ENCODE measurements around the gene AZU1.

The AZU1 gene

GRCh38 chr19:854549-854948 is 26.9 kb downstream of the AZU1 start:
- peaks cover 0 to 14% of the 10 kb centered on the region in 2 donors for H3K4me1 ChIP-seq (ENCODE audit: control insufficient read depth in 1 of 2, insufficient read depth in 2 of 2, low read length in 2 of 2)
- H3K27ac ChIP-seq (ENCODE audit: low read length) = no peak overlapping the region
- no peaks in the 10 kb centered on the region for H3K27me3 ChIP-seq (ENCODE audit: low read depth, low read length)
- H3K9me3 ChIP-seq (ENCODE audit: control insufficient read depth in 1 of 2, low read length in 2 of 2) = no peaks in the 10 kb centered on the region
- no peak overlapping the region for H3K4me3 ChIP-seq (ENCODE audit: low read depth in 1 of 2, low read length in 2 of 2)
- H3K36me3 ChIP-seq (ENCODE audit: control insufficient read depth in 1 of 2, insufficient read depth in 2 of 2, low read length in 2 of 2) = no peaks in the 10 kb centered on the region

DNA sequence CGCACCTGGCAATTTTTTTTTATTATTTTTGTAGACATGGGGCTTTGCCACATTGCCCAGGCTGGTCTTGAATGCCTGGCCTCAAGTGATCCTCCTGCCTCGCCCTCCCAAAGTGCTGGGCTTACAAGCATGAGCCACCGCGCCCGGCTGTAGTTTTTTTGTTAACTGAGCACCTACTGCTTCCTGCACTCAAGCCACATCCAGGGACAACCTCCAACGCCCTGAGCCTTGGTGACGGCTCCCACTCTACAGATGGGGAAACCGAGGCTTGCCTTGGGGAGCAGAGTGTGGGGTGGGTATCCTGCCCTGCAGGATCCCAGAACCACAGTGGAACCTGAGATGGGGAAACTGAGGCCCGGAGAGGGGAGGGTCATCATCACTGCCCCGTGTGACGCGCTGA is 27.5 kb downstream of the AZU1 start:
- H3K27me3 ChIP-seq (ENCODE audit: low read depth, low read length) = no peaks in the 10 kb centered on the region
- H3K36me3 ChIP-seq (ENCODE audit: control insufficient read depth in 1 of 2, insufficient read depth in 2 of 2, low read length in 2 of 2) = no peaks in the 10 kb centered on the region
- H3K4me3 ChIP-seq (ENCODE audit: low read depth in 1 of 2, low read length in 2 of 2) = no peak overlapping the region
- H3K4me1 ChIP-seq (ENCODE audit: control insufficient read depth in 1 of 2, insufficient read depth in 2 of 2, low read length in 2 of 2) = peaks cover 0 to 16% of the 10 kb centered on the region in 2 donors
- H3K27ac ChIP-seq (ENCODE audit: low read length) = no peak overlapping the region
- H3K9me3 ChIP-seq (ENCODE audit: control insufficient read depth in 1 of 2, low read length in 2 of 2) = no peaks in the 10 kb centered on the region

GRCh38 chr19:855566-856120 is 28.0 kb downstream of the AZU1 start:
- Histone ChIP-seq H3K4me1 (ENCODE audit: control insufficient read depth in 1 of 2, insufficient read depth in 2 of 2, low read length in 2 of 2) (peaks cover 0 to 14% of the 10 kb centered on the region in 2 donors), H3K4me3 (ENCODE audit: low read depth in 1 of 2, low read length in 2 of 2) (no peak overlapping the region), H3K27ac (ENCODE audit: low read length) (no peak overlapping the region), H3K9me3 (ENCODE audit: control insufficient read depth in 1 of 2, low read length in 2 of 2) (no peaks in the 10 kb centered on the region), H3K36me3 (ENCODE audit: control insufficient read depth in 1 of 2, insufficient read depth in 2 of 2, low read length in 2 of 2) (no peaks in the 10 kb centered on the region), H3K27me3 (ENCODE audit: low read depth, low read length) (no peaks in the 10 kb centered on the region)

DNA sequence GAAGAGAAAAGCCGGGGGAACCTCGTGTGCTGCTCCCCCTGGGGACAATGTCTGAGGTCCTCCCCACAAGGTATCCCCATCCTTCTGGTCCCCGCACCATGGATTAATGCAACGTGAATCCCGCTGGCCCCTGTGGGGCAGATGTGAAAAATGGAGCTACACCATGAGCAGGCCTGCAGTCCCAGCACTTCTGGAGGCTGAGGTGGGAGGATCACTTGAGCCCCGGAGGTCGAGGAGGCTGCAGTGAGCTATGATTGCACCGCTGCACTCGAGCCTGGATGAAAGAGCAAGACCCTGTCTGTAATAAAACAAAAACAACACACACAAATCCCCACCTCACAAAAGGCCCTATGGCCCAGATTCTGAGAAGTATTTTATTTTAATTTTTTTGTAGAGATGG is 30.6 kb downstream of the AZU1 start:
- Histone ChIP-seq H3K9me3 (ENCODE audit: control insufficient read depth in 1 of 2, low read length in 2 of 2) (no peaks in the 10 kb centered on the region), H3K4me3 (ENCODE audit: low read depth in 1 of 2, low read length in 2 of 2) (no peak overlapping the region), H3K4me1 (ENCODE audit: control insufficient read depth in 1 of 2, insufficient read depth in 2 of 2, low read length in 2 of 2) (peaks cover 0 to 15% of the 10 kb centered on the region in 2 donors), H3K27ac (ENCODE audit: low read length) (no peak overlapping the region), H3K27me3 (ENCODE audit: low read depth, low read length) (no peaks in the 10 kb centered on the region), H3K36me3 (ENCODE audit: control insufficient read depth in 1 of 2, insufficient read depth in 2 of 2, low read length in 2 of 2) (no peaks in the 10 kb centered on the region)

DNA sequence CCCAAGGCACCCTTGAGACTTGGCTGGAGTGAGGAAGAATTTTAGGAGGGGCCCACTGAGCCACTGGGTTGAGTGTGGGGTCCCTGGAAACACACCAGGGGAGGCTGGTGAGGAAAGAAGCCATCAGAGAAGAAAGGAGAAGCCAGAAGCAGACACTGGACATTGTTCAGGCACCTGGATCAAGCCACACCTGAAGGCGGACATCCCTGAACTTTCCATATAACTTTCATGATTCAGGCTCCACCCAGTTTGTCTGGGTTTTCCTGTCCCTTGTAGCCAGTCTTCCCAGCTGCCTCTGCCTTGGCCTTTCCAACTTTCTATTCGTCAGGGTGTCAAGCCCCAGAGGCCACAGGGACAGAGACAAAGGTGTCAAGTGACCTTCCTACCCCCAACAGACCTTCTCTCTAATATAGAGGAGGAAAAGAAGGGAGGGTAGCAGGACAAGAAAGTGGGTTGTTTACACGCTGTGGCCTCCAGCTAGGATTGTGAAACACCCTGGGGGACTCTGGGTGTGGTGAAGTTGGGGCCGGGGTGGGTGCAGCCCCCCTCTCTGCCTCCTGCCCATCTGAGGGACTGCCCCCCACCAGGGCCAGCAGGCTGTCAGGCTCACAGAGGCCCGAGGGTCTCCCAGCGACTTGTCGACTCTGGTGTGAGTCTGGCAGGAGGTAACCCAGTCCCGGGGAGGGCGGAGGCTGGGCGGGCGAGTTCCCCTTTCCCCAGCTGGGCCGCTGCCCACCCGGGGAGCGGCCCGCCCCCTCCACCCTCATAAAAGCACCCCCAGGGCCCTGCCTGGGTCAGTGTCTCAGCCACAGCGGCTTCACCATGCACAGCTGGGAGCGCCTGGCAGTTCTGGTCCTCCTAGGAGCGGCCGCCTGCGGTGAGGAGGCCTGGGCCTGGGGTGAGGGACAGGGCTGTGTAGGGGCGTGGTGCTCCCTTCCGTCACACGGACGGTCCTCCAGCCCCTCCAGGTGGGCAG is 31.5 kb downstream of the AZU1 start, which contains the start of gene CFD:
Gene CFD, plus strand, starts transcription at position 797 of the 976 bp plus-strand sequence. Its CDS starts 26 bp downstream, at position 823.
- H3K4me1 ChIP-seq (ENCODE audit: control insufficient read depth in 1 of 2, insufficient read depth in 2 of 2, low read length in 2 of 2) = peaks cover 0 to 15% of the 10 kb centered on the region in 2 donors
- H3K36me3 ChIP-seq (ENCODE audit: control insufficient read depth in 1 of 2, insufficient read depth in 2 of 2, low read length in 2 of 2) = no peaks in the 10 kb centered on the region
- peak within 1 kb of the TSS; percentile 28 to 58 for H3K4me3 ChIP-seq (ENCODE audit: low read depth in 1 of 2, low read length in 2 of 2)
- H3K27ac ChIP-seq (ENCODE audit: low read length) = no peak within 1 kb of the TSS
- no peaks in the 10 kb centered on the region for H3K27me3 ChIP-seq (ENCODE audit: low read depth, low read length)
- H3K9me3 ChIP-seq (ENCODE audit: control insufficient read depth in 1 of 2, low read length in 2 of 2) = no peaks in the 10 kb centered on the region

DNA sequence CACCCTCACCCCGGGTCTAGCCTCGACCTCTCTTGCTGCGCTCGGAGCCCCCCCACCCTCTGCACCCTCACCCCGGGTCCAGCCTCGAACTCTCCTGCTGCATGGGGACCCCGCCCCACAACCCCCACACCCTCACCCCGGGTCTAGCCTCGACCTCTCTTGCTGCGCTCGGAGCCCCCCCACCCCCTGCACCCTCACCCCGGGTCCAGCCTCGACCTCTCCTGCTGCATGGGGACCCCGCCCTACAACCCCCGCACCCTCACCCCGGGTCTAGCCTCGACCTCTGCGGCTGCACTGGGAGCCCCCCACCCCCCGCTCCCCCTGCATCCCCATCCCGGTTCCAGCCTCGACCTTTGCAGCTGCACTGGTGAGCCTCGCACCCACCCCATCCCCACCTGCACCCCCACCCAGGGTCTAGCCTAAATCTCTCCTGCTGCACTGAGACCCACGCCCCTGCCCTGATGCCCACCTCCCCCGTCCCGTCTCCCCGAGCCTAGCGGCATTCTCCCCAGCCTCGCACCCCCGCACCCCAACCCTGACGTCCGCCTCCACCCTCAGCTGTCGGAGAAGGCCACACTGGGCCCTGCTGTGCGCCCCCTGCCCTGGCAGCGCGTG is 33.6 kb downstream of the AZU1 start:
- Histone ChIP-seq H3K9me3 (ENCODE audit: control insufficient read depth in 1 of 2, low read length in 2 of 2) (no peaks in the 10 kb centered on the region), H3K4me3 (ENCODE audit: low read depth in 1 of 2, low read length in 2 of 2) (peak overlapping the region in 1 of 2 donors; percentile 58), H3K36me3 (ENCODE audit: control insufficient read depth in 1 of 2, insufficient read depth in 2 of 2, low read length in 2 of 2) (no peaks in the 10 kb centered on the region), H3K27ac (ENCODE audit: low read length) (no peak overlapping the region), H3K4me1 (ENCODE audit: control insufficient read depth in 1 of 2, insufficient read depth in 2 of 2, low read length in 2 of 2) (peaks cover 0 to 15% of the 10 kb centered on the region in 2 donors), H3K27me3 (ENCODE audit: low read depth, low read length) (no peaks in the 10 kb centered on the region)

- Histone ChIP-seq H3K27me3 (ENCODE audit: low read depth, low read length) (no peaks in the 10 kb centered on the region), H3K36me3 (ENCODE audit: control insufficient read depth in 1 of 2, insufficient read depth in 2 of 2, low read length in 2 of 2) (no peaks in the 10 kb centered on the region), H3K4me3 (ENCODE audit: low read depth in 1 of 2, low read length in 2 of 2) (peak overlapping the region in 1 of 2 donors; percentile 41), H3K4me1 (ENCODE audit: control insufficient read depth in 1 of 2, insufficient read depth in 2 of 2, low read length in 2 of 2) (peaks cover 0 to 15% of the 10 kb centered on the region in 2 donors), H3K27ac (ENCODE audit: low read length) (no peak overlapping the region), H3K9me3 (ENCODE audit: control insufficient read depth in 1 of 2, low read length in 2 of 2) (no peaks in the 10 kb centered on the region)
These were observed 34.3 kb downstream of the AZU1 start for GRCh38 chr19:861756-862580.

DNA sequence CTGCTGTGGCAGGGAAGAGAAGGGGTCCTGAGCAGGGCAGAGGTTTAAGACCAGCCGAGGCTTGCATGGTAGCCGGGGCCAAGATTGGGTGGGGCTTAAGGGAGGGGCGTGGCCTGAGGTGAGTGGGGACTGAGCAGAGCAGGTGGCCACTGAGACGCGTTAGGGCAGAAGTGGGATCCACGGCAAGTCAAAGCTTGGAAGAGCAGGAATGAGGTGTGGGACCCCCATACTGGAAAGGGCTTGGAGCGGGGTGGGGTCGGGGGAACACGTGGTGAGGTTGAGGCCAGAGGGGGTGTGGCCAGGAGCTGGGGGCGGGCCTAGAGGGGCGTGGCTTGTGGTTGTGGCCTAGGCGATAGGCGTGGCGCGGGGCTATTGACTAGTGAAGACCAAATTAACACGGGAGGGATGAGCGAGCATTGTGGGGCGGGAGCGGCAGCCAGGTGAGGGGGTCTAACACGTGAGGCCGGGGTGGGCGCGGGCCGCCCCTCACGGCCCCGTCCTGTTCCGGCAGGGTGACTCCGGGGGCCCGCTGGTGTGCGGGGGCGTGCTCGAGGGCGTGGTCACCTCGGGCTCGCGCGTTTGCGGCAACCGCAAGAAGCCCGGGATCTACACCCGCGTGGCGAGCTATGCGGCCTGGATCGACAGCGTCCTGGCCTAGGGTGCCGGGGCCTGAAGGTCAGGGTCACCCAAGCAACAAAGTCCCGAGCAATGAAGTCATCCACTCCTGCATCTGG is 35.1 kb downstream of the AZU1 start:
- H3K36me3 ChIP-seq (ENCODE audit: control insufficient read depth in 1 of 2, insufficient read depth in 2 of 2, low read length in 2 of 2) = peaks cover 1 to 3% of the 10 kb centered on the region in 2 donors
- no peak overlapping the region for H3K4me3 ChIP-seq (ENCODE audit: low read depth in 1 of 2, low read length in 2 of 2)
- peaks cover 0 to 15% of the 10 kb centered on the region in 2 donors for H3K4me1 ChIP-seq (ENCODE audit: control insufficient read depth in 1 of 2, insufficient read depth in 2 of 2, low read length in 2 of 2)
- no peaks in the 10 kb centered on the region for H3K9me3 ChIP-seq (ENCODE audit: control insufficient read depth in 1 of 2, low read length in 2 of 2)
- no peak overlapping the region for H3K27ac ChIP-seq (ENCODE audit: low read length)
- H3K27me3 ChIP-seq (ENCODE audit: low read depth, low read length) = no peaks in the 10 kb centered on the region

DNA sequence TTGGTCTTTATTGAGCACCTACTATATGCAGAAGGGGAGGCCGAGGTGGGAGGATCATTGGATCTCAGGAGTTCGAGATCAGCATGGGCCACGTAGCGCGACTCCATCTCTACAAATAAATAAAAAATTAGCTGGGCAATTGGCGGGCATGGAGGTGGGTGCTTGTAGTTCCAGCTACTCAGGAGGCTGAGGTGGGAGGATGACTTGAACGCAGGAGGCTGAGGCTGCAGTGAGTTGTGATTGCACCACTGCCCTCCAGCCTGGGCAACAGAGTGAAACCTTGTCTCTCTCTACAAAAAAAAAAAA is 35.6 kb downstream of the AZU1 start:
- peaks cover 0 to 15% of the 10 kb centered on the region in 2 donors for H3K4me1 ChIP-seq (ENCODE audit: control insufficient read depth in 1 of 2, insufficient read depth in 2 of 2, low read length in 2 of 2)
- no peaks in the 10 kb centered on the region for H3K9me3 ChIP-seq (ENCODE audit: control insufficient read depth in 1 of 2, low read length in 2 of 2)
- no peak overlapping the region for H3K4me3 ChIP-seq (ENCODE audit: low read depth in 1 of 2, low read length in 2 of 2)
- no peak overlapping the region for H3K27ac ChIP-seq (ENCODE audit: low read length)
- H3K27me3 ChIP-seq (ENCODE audit: low read depth, low read length) = no peaks in the 10 kb centered on the region
- H3K36me3 ChIP-seq (ENCODE audit: control insufficient read depth in 1 of 2, insufficient read depth in 2 of 2, low read length in 2 of 2) = peaks cover 3 to 6% of the 10 kb centered on the region in 2 donors

- H3K4me1 ChIP-seq (ENCODE audit: control insufficient read depth in 1 of 2, insufficient read depth in 2 of 2, low read length in 2 of 2) = peaks cover 0 to 31% of the 10 kb centered on the region in 2 donors
- no peaks in the 10 kb centered on the region for H3K27me3 ChIP-seq (ENCODE audit: low read depth, low read length)
- H3K4me3 ChIP-seq (ENCODE audit: low read depth in 1 of 2, low read length in 2 of 2) = no peak overlapping the region
- no peaks in the 10 kb centered on the region for H3K9me3 ChIP-seq (ENCODE audit: control insufficient read depth in 1 of 2, low read length in 2 of 2)
- peaks cover 3 to 14% of the 10 kb centered on the region in 2 donors for H3K36me3 ChIP-seq (ENCODE audit: control insufficient read depth in 1 of 2, insufficient read depth in 2 of 2, low read length in 2 of 2)
- no peak overlapping the region for H3K27ac ChIP-seq (ENCODE audit: low read length)
These were observed 39.2 kb downstream of the AZU1 start for GRCh38 chr19:866769-867300.
